GM15510 (cell line): ENCODE data around the gene SIRPA.

Experiments used
- POLR2A ChIP-seq: IDR thresholded peaks from 3 replicates; pipeline ENCODE4 v1.6.1; 2011; ENCODE audit warnings: borderline replicate concordance; ENCODE audit not compliant: insufficient read length; ENCODE audit errors: extremely low read depth

SIRPA gene

DNA sequence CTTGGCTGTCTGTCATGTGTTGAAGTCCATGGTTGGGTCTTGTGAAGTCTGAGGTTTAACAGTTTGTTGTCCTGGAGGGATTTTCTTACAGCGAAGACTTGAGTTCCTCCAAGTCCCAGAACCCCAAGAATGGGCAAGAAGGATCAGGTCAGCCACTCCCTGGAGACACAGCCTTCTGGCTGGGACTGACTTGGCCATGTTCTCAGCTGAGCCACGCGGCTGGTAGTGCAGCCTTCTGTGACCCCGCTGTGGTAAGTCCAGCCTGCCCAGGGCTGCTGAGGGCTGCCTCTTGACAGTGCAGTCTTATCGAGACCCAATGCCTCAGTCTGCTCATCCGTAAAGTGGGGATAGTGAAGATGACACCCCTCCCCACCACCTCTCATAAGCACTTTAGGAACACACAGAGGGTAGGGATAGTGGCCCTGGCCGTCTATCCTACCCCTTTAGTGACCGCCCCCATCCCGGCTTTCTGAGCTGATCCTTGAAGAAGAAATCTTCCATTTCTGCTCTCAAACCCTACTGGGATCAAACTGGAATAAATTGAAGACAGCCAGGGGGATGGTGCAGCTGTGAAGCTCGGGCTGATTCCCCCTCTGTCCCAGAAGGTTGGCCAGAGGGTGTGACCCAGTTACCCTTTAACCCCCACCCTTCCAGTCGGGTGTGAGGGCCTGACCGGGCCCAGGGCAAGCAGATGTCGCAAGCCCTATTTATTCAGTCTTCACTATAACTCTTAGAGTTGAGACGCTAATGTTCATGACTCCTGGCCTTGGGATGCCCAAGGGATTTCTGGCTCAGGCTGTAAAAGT is 43.5 kb downstream of the SIRPA start:
- no peak for TF ChIP-seq POLR2A

- no peak for TF ChIP-seq POLR2A
These were observed 44.0 kb downstream of the SIRPA start for GRCh38 chr20:1939270-1939595.

- no peak for TF ChIP-seq POLR2A
These were observed 45.4 kb downstream of the SIRPA start for GRCh38 chr20:1940581-1940980.

GRCh38 chr20:1941226-1941625 is 46.0 kb downstream of the SIRPA start:
- no peak for TF ChIP-seq POLR2A

DNA sequence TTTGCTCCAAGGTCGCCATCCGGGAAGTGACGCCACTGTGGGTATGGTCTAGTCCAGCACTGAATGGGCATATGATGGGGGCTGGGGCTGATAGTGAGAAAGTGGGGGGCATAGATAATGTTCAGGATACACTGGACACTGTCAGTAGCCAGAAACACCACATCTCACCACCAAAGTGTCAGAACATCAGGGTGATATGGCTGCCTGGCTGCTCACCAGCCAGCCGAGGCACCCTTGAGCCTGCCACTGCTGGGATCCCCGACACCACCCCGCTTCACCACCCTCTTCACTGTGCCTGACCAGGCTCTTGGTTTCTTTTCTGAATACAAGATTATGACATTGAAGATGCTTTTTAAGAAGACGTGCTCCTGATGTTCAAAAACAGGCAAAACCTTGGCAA is 46.9 kb downstream of the SIRPA start:
- TF ChIP-seq POLR2A: no peak

- no peak for TF ChIP-seq POLR2A
These were observed 47.5 kb downstream of the SIRPA start for GRCh38 chr20:1942486-1943274.

- TF ChIP-seq POLR2A: no peak
These were observed 48.2 kb downstream of the SIRPA start for GRCh38 chr20:1943275-1944002.

DNA sequence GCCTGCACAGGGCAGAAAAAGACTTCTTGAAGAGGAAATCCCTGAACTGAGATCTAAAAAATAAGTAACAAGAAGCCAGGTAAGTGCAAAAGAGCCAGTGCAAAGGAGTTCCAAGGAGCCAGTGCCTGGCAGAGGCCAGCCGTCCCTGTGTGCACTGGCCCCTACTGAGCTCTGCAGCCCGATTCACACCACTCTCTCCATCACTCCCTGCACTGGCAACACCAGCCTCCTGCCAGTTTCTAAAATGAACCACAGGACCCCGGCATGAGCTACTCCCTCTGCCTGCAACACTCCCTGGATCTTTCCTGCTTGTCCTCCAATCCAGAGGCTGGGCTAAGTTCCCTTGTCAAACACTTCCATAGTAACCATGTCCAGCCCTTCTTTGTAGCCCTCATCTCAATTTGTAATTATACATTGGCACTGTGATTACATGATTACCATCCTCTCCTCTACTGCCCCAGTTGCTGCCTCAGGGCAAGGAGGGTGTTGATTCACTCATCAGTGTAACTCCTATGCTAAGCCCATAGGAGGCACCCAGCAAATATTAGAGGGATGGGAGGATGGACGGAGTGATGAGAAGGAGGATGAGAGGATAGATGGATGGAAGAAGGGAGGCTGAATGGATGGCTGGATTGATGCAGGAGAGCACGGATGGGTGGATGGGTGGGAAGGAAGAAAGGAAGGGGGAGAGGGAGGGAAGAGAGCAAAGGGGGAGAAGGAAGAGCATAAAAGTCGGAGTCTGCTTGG is 49.3 kb downstream of the SIRPA start:
- no peak for TF ChIP-seq POLR2A

DNA sequence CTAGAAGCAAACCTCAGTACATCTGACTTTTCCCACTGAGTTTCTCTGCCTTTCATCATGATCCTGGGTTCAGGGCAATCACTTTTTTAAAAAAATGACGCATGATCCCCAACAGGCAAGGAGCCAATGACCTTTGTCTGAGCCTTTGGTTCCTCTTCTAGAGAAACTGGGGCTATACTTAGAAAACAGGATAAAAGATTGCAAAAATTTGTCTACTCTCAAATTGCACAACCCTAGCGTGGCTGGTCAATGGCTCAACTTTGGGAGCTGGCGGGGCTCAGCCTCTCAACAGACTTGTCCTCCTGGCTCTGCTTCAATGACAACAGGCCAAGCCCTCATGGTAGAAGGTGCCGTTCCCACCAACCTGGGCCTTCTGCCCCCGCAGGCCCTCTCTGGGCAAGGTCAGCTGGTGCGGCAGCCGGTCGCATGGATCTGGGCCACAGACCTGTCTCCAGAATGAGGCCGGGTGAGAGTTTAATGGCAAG is 50.0 kb downstream of the SIRPA start:
- no peak for TF ChIP-seq POLR2A

- no peak for TF ChIP-seq POLR2A
These were observed 50.5 kb downstream of the SIRPA start for GRCh38 chr20:1945660-1946059.

- no peak for TF ChIP-seq POLR2A
These were observed 51.2 kb downstream of the SIRPA start for GRCh38 chr20:1946442-1946761.

DNA sequence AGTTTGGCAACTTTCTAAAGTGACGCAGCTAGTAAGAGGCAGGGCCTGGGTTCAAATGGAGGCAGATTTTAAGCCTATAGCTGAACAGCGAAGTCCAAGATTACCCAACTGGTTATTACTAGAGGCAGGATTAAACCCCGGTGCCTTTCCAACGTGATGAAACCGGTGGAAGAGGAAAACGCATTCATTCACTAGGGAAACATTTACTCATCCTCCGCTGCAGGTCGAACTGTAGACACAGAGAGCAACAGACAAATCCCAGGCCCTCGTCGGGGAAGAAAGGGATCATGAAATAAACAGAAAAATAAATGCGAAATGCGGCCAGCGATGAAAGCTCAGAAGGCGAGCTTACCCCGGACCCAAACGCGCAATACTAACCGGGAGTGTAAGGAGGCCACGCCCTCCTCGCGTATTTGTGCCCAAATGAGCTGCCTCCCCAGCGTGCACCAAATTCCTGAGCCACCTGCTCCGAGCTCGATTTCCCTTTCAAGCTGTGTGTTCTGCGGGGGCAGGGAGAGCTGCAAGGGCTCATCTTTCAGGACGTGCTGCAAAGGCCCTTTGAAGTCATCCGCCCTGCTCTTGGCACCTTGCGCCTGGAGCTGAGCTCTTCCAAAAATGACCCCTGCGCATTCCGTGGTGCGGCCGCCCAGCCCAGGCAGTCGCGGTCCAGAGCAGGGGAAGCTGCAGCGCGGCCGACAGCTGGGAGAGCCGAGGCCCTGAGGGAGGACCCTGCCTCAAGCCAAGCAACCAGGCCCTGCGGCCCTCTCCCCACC is 51.7 kb downstream of the SIRPA start:
- TF ChIP-seq POLR2A: no peak

- TF ChIP-seq POLR2A: no peak
These were observed 52.3 kb downstream of the SIRPA start for GRCh38 chr20:1947535-1947846.

GRCh38 chr20:1949347-1950100 is 54.3 kb downstream of the SIRPA start:
- no peak for TF ChIP-seq POLR2A

DNA sequence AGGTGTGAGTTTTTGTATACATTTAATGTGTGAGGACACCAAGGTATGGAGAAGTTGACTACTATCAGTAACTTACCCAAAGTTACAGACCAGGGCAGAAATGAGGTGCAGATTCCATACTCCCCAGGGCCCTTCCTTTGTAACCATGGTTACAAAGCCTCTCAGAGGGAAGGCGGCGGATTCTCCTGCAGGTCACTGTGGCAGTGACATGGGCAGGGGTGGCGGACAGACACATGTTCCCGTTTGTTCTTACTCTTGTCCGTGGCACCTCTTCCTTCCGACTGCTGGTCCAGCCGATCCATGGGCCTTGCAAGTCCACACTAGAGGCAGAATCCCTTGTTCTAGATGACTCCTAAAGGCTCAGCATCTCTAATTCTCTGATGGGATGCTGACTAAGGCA is 55.6 kb downstream of the SIRPA start:
- TF ChIP-seq POLR2A: no peak
